Measurements from ENCODE around the gene CCDC15.

Gene CCDC15

GRCh38 chr11:125049164-125049792, 95.3 kb downstream of the CCDC15 start:
- H3K79me2 ChIP-seq (ENCODE audit: insufficient read depth, low read length), result no peaks in the 10 kb centered on the region
- TF ChIP-seq CTCF (IDR thresholded peaks at IDR 0.05; ENCODE audit: low read length) (no peak), EZH2 (IDR thresholded peaks at IDR 0.05; ENCODE audit: borderline replicate concordance, low read length) (no peak)
- no peaks in the 10 kb centered on the region for H3K9me2 ChIP-seq (ENCODE audit: low read depth, low read length)
- H3K36me3 ChIP-seq (ENCODE audit: insufficient read depth, low read length), result no peaks in the 10 kb centered on the region
- H3K9me3 ChIP-seq (ENCODE audit: low read length), result no peaks in the 10 kb centered on the region
- no peak overlapping the region for H3K27ac ChIP-seq (ENCODE audit: low read depth, low read length, poor library complexity, severe bottlenecking)
- H3K9ac ChIP-seq (ENCODE audit: low read length), result no peak overlapping the region
- H3F3A ChIP-seq (ENCODE audit: insufficient read depth, low read length), result no peaks in the 10 kb centered on the region
- H2AFZ ChIP-seq (ENCODE audit: low read length), result no peak overlapping the region
- no peaks in the 10 kb centered on the region for H3K4me1 ChIP-seq (ENCODE audit: insufficient read depth, low read length, severe bottlenecking)
- no peaks in the 10 kb centered on the region for H4K20me1 ChIP-seq (ENCODE audit: insufficient read depth, low read length)
- no peak overlapping the region for H3K4me3 ChIP-seq (ENCODE audit: low read depth, low read length, poor library complexity, severe bottlenecking)
- H3K4me2 ChIP-seq (ENCODE audit: low read length), result no peak overlapping the region
- H3K27me3 ChIP-seq (ENCODE audit: insufficient read depth, low read length), result no peaks in the 10 kb centered on the region

- Histone ChIP-seq H3K79me2 (ENCODE audit: insufficient read depth, low read length) (no peaks in the 10 kb centered on the region), H3K4me1 (ENCODE audit: insufficient read depth, low read length, severe bottlenecking) (no peaks in the 10 kb centered on the region), H3K4me2 (ENCODE audit: low read length) (no peak overlapping the region), H3K9me2 (ENCODE audit: low read depth, low read length) (no peaks in the 10 kb centered on the region), H3K27me3 (ENCODE audit: insufficient read depth, low read length) (no peaks in the 10 kb centered on the region), H3K9ac (ENCODE audit: low read length) (no peak overlapping the region), H3K9me3 (ENCODE audit: low read length) (no peaks in the 10 kb centered on the region), H3K4me3 (ENCODE audit: low read depth, low read length, poor library complexity, severe bottlenecking) (no peak overlapping the region), H3F3A (ENCODE audit: insufficient read depth, low read length) (no peaks in the 10 kb centered on the region), H3K36me3 (ENCODE audit: insufficient read depth, low read length) (no peaks in the 10 kb centered on the region), H3K27ac (ENCODE audit: low read depth, low read length, poor library complexity, severe bottlenecking) (no peak overlapping the region), H2AFZ (ENCODE audit: low read length) (no peak overlapping the region), H4K20me1 (ENCODE audit: insufficient read depth, low read length) (no peaks in the 10 kb centered on the region)
- TF ChIP-seq EZH2 (IDR thresholded peaks at IDR 0.05; ENCODE audit: borderline replicate concordance, low read length), result no peak
- no peak for TF ChIP-seq CTCF (IDR thresholded peaks at IDR 0.05; ENCODE audit: low read length)
These were observed 98.0 kb downstream of the CCDC15 start for GRCh38 chr11:125052047-125052446.

GRCh38 chr11:125053167-125053566, 99.2 kb downstream of the CCDC15 start:
- H3K9ac ChIP-seq (ENCODE audit: low read length), result no peak overlapping the region
- no peaks in the 10 kb centered on the region for H3K27me3 ChIP-seq (ENCODE audit: insufficient read depth, low read length)
- no peaks in the 10 kb centered on the region for H3F3A ChIP-seq (ENCODE audit: insufficient read depth, low read length)
- H3K4me3 ChIP-seq (ENCODE audit: low read depth, low read length, poor library complexity, severe bottlenecking), result no peak overlapping the region
- H4K20me1 ChIP-seq (ENCODE audit: insufficient read depth, low read length), result no peaks in the 10 kb centered on the region
- no peaks in the 10 kb centered on the region for H3K4me1 ChIP-seq (ENCODE audit: insufficient read depth, low read length, severe bottlenecking)
- no peak for TF ChIP-seq CTCF (IDR thresholded peaks at IDR 0.05; ENCODE audit: low read length)
- TF ChIP-seq EZH2 (IDR thresholded peaks at IDR 0.05; ENCODE audit: borderline replicate concordance, low read length), result no peak
- H3K79me2 ChIP-seq (ENCODE audit: insufficient read depth, low read length), result no peaks in the 10 kb centered on the region
- no peak overlapping the region for H3K4me2 ChIP-seq (ENCODE audit: low read length)
- H3K27ac ChIP-seq (ENCODE audit: low read depth, low read length, poor library complexity, severe bottlenecking), result no peak overlapping the region
- no peaks in the 10 kb centered on the region for H3K9me3 ChIP-seq (ENCODE audit: low read length)
- no peaks in the 10 kb centered on the region for H3K36me3 ChIP-seq (ENCODE audit: insufficient read depth, low read length)
- no peaks in the 10 kb centered on the region for H3K9me2 ChIP-seq (ENCODE audit: low read depth, low read length)
- H2AFZ ChIP-seq (ENCODE audit: low read length), result no peak overlapping the region
